ENCODE measurements around the gene CDH11. TPM values are rescaled to one million over a fixed set of nuclear protein-coding genes. Genes with fewer than 3 reads are reported as not detected.

CDH11 gene
- total RNA-seq, 3 donors from 2014 or later: 41.8 to 70.0 (median 52.8) TPM

DNA sequence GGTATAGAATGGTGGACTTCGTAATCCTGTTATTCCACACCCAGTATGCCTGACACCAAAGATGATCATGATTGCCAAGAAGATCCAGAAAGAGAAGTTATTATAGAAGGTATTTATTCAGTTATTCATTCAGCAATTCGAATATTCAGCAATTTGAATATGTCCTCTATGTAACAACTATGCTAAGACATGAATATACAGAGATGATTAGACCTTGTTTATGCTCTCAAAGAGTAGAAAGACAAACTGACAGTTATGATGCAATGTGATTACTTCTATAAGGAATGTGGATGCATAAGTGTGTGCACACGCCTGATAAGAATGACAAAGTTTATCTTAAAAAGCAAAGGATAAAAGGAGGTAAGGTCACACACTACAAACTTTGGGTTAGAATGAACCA, 218.1 kb downstream of the CDH11 start:
- H3K4me3 ChIP-seq: no peak overlapping the region
- DNase-seq (ENCODE audit: low spot score in 2 of 2): no peak
- H3K27me3 ChIP-seq: no peaks in the 10 kb centered on the region
- H3K27ac ChIP-seq: no peak overlapping the region
- H3K4me1 ChIP-seq: no peaks in the 10 kb centered on the region
- H3K36me3 ChIP-seq: no peaks in the 10 kb centered on the region
- H3K9me3 ChIP-seq: no peaks in the 10 kb centered on the region
- TF ChIP-seq POLR2AphosphoS5 (IDR thresholded peaks at IDR 0.05) (no peak), POLR2A (IDR thresholded peaks at IDR 0.05) (no peak)
- TF ChIP-seq, protein P1, sequence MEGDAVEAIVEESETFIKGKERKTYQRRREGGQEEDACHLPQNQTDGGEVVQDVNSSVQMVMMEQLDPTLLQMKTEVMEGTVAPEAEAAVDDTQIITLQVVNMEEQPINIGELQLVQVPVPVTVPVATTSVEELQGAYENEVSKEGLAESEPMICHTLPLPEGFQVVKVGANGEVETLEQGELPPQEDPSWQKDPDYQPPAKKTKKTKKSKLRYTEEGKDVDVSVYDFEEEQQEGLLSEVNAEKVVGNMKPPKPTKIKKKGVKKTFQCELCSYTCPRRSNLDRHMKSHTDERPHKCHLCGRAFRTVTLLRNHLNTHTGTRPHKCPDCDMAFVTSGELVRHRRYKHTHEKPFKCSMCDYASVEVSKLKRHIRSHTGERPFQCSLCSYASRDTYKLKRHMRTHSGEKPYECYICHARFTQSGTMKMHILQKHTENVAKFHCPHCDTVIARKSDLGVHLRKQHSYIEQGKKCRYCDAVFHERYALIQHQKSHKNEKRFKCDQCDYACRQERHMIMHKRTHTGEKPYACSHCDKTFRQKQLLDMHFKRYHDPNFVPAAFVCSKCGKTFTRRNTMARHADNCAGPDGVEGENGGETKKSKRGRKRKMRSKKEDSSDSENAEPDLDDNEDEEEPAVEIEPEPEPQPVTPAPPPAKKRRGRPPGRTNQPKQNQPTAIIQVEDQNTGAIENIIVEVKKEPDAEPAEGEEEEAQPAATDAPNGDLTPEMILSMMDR (IDR thresholded peaks at IDR 0.05): no peak
- intact Hi-C loops (cut with DNase I; ENCODE audit: low total_unique reads): no loop called here

DNA sequence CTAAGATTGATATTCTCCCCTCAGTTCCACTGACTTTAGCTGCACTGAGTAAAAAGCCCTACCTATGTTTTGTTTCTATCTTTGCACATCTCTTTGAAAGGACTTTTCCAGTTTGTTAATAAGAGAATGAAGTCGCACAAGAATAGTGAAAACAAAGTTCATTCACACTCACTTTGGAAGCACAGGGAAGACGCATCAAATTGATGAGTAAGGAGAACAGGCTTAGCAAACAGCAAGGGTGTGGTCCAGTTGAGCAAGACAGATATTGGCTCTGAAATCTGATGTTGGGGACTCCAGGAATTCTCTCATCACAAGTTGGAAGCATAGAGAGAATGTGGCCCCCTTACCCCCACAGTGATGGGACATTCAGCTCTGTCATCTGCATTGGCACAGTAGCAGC, 221.3 kb downstream of the CDH11 start:
- intact Hi-C loops (cut with DNase I; ENCODE audit: low total_unique reads): no loop called here
- H3K27ac ChIP-seq: no peak overlapping the region
- DNase-seq (ENCODE audit: low spot score in 2 of 2): no peak
- no peak for TF ChIP-seq POLR2AphosphoS5 (IDR thresholded peaks at IDR 0.05)
- TF ChIP-seq POLR2A (IDR thresholded peaks at IDR 0.05): no peak
- TF ChIP-seq, protein P1 (IDR thresholded peaks at IDR 0.05): no peak
- no peak overlapping the region for H3K4me3 ChIP-seq
- no peaks in the 10 kb centered on the region for H3K27me3 ChIP-seq
- H3K9me3 ChIP-seq: no peaks in the 10 kb centered on the region
- no peaks in the 10 kb centered on the region for H3K36me3 ChIP-seq
- no peaks in the 10 kb centered on the region for H3K4me1 ChIP-seq

DNA sequence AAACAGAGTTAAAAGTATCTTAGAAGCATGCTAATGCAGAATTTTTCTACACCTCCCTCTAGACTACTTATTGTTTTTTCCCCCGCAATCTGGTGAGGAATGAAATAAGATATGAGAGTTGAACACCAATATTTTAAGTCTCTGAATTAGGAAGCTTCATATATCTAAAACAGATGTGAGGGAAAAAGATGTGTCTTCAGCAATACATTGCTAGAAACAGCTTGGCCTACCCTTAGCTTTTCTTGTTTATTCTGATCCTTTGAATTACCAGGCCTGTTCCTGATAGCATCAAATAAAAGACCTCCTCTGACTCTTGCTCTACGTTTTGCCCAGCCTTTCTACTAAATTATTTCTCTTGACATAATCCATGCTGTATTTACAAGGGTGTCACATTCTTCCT, 221.8 kb downstream of the CDH11 start:
- no peaks in the 10 kb centered on the region for H3K4me1 ChIP-seq
- intact Hi-C loops (cut with DNase I; ENCODE audit: low total_unique reads): no loop called here
- no peaks in the 10 kb centered on the region for H3K36me3 ChIP-seq
- no peak overlapping the region for H3K27ac ChIP-seq
- H3K9me3 ChIP-seq: no peaks in the 10 kb centered on the region
- no peak overlapping the region for H3K4me3 ChIP-seq
- TF ChIP-seq POLR2A (IDR thresholded peaks at IDR 0.05) (no peak), POLR2AphosphoS5 (IDR thresholded peaks at IDR 0.05) (no peak)
- TF ChIP-seq, protein P1 (IDR thresholded peaks at IDR 0.05): no peak
- no peak for DNase-seq (ENCODE audit: low spot score in 2 of 2)
- no peaks in the 10 kb centered on the region for H3K27me3 ChIP-seq

DNA sequence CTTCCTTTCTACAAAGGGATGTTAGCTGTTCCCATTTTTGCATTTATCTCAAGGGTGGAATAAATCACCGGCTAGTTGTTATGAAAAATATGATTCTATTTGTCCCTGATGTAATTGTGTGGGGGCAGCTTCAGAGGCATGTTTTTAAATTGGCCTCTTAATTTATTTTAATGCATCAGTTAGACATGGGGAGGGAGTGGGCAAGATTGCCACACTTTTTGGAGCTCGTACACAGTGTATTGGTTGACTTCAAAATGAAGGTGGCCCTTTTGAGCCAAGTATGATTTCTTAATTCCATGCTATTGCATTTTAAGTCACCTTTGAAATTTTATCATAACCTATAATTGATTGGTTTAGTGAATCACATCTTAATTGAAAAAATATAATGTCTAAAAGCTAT, 223.7 kb downstream of the CDH11 start:
- H3K9me3 ChIP-seq: no peaks in the 10 kb centered on the region
- intact Hi-C loops (cut with DNase I; ENCODE audit: low total_unique reads): no loop called here
- TF ChIP-seq POLR2AphosphoS5 (IDR thresholded peaks at IDR 0.05) (no peak), POLR2A (IDR thresholded peaks at IDR 0.05) (no peak)
- TF ChIP-seq, protein P1 (IDR thresholded peaks at IDR 0.05): no peak
- no peak overlapping the region for H3K27ac ChIP-seq
- H3K4me3 ChIP-seq: no peak overlapping the region
- H3K36me3 ChIP-seq: no peaks in the 10 kb centered on the region
- H3K4me1 ChIP-seq: no peaks in the 10 kb centered on the region
- no peaks in the 10 kb centered on the region for H3K27me3 ChIP-seq
- DNase-seq (ENCODE audit: low spot score in 2 of 2): no peak

Measured in breast epithelium (tissue), 4 donors.